ENCODE results near the gene TNRC6B. TPM values are rescaled to one million over a fixed set of nuclear protein-coding genes. Genes with fewer than 3 reads are reported as not detected.
A peak's percentile ranks its signal among the peaks of the same experiment; 100 is the strongest.

Gene TNRC6B
- total RNA-seq, 1 donor: 35.3 TPM

- no peak for DNase-seq (ENCODE audit: low read depth)
- no peak for TF ChIP-seq CTCF (IDR thresholded peaks at IDR 0.05; ENCODE audit: insufficient read depth, low read length)
- no peak overlapping the region for H3K4me3 ChIP-seq (ENCODE audit: low read depth, low read length)
These were observed 56.9 kb downstream of the TNRC6B start for GRCh38 chr22:40234658-40235057.

- no peak overlapping the region for H3K4me3 ChIP-seq (ENCODE audit: low read depth, low read length)
- no peak for DNase-seq (ENCODE audit: low read depth)
- TF ChIP-seq CTCF (IDR thresholded peaks at IDR 0.05; ENCODE audit: insufficient read depth, low read length): no peak
These were observed 57.6 kb downstream of the TNRC6B start for GRCh38 chr22:40235308-40235707.

- H3K4me3 ChIP-seq (ENCODE audit: low read depth, low read length): no peak overlapping the region
- no peak for DNase-seq (ENCODE audit: low read depth)
- TF ChIP-seq CTCF (IDR thresholded peaks at IDR 0.05; ENCODE audit: insufficient read depth, low read length): no peak
These were observed 58.5 kb downstream of the TNRC6B start for GRCh38 chr22:40236131-40236665.

GRCh38 chr22:40237241-40237640 is 59.5 kb downstream of the TNRC6B start:
- DNase-seq (ENCODE audit: low read depth): no peak
- H3K4me3 ChIP-seq (ENCODE audit: low read depth, low read length): no peak overlapping the region
- no peak for TF ChIP-seq CTCF (IDR thresholded peaks at IDR 0.05; ENCODE audit: insufficient read depth, low read length)

GRCh38 chr22:40237788-40238424 is 60.2 kb downstream of the TNRC6B start:
- DNase-seq (ENCODE audit: low read depth): no peak
- H3K4me3 ChIP-seq (ENCODE audit: low read depth, low read length): no peak overlapping the region
- TF ChIP-seq CTCF (IDR thresholded peaks at IDR 0.05; ENCODE audit: insufficient read depth, low read length): no peak

- H3K4me3 ChIP-seq (ENCODE audit: low read depth, low read length): no peak overlapping the region
- DNase-seq (ENCODE audit: low read depth): peak; percentile 62
- TF ChIP-seq CTCF (IDR thresholded peaks at IDR 0.05; ENCODE audit: insufficient read depth, low read length): no peak
These were observed 61.0 kb downstream of the TNRC6B start for GRCh38 chr22:40238425-40239344.
